A549 (cell line): ENCODE data around the gene NRG3. TPM values are rescaled to one million over a fixed set of nuclear protein-coding genes. Genes with fewer than 3 reads are reported as not detected.

ENCODE experiments used
- ATAC-seq, 2 experiments: fragments of 200-7000 bp in 1 of 2; fragments of >200 bp in 1 of 2; cut with Nextera tagmentation in 1 of 2; cut with Tn5 transposase in 1 of 2; 3 replicates each; pipeline versions ENCODE4 v1.8.0 to v1.9.1; 2018 to 2020; ENCODE audit warnings: mild to moderate bottlenecking in 1 of 2, moderate library complexity in 1 of 2
- CTCF ChIA-PET: fragments of 300-600 bp; sonication (Branson Sonifier 250); formaldehyde crosslinking; extraction: SDS; loops from one replicate; lab custom pipeline; 2021; ENCODE audit warnings: antibody characterized with exemption, inconsistent platforms; lab: Yijun Ruan, JAX
- POLR2A ChIA-PET: fragments of 350-600 bp; formaldehyde crosslinking; extraction: SDS; loops from one replicate; lab custom pipeline; 2021; ENCODE audit warnings: antibody characterized with exemption, inconsistent platforms; lab: Yijun Ruan, JAX
- DNase-seq, 2 experiments: peaks; one replicate each; pipeline versions ENCODE4 v3.0.0 to v3.0.0-alpha.2; 2011 to 2016; ENCODE audit warnings: low read depth in 1 of 2, low spot score in 1 of 2
- FAIRE-seq: peaks from 2 replicates; lab custom pipeline; 2011; peaks lifted over from hg19 to GRCh38; lab: Jason Lieb, UNC
- H3K27ac ChIP-seq, 2 experiments: fragments of >200 bp; sonication (Bioruptor Twin); formaldehyde crosslinking; 3 replicates each; pipeline ENCODE4 v1.5.1; 2016 to 2017
- H3K4me1 ChIP-seq: fragments of >200 bp; sonication (Bioruptor Twin); formaldehyde crosslinking; 3 replicates; pipeline ENCODE4 v1.6.1; 2016
- H3K4me2 ChIP-seq: fragments of >200 bp; sonication (Bioruptor Twin); formaldehyde crosslinking; 3 replicates; pipeline ENCODE4 v1.6.1; 2016
- H3K4me3 ChIP-seq: fragments of >200 bp; sonication (Bioruptor Twin); formaldehyde crosslinking; 3 replicates; pipeline ENCODE4 v1.5.1; 2016
- H3K9me3 ChIP-seq: fragments of >200 bp; sonication (Bioruptor Twin); formaldehyde crosslinking; 3 replicates; pipeline ENCODE4 v1.6.1; 2016
- BCL3 ChIP-seq: fragments of >200 bp; sonication (Bioruptor Twin); formaldehyde crosslinking; IDR thresholded peaks from 3 replicates; pipeline ENCODE4 v1.6.1; 2016
- BHLHE40 ChIP-seq: IDR thresholded peaks from 2 replicates; pipeline ENCODE4 v1.6.1; 2012; ENCODE audit warnings: low read depth, low read length, inconsistent platforms
- CTCF ChIP-seq: fragments of >200 bp; sonication (Bioruptor Twin); formaldehyde crosslinking; IDR thresholded peaks from 3 replicates; pipeline ENCODE4 v1.5.1; 2016
- EHF ChIP-seq: fragments of 250-450 bp; sonication (Bioruptor Pico); IDR thresholded peaks from 2 replicates; pipeline ENCODE4 v1.5.0; 2020; ENCODE audit warnings: mild to moderate bottlenecking
- ELK1 ChIP-seq: fragments of 150-350 bp; IDR thresholded peaks from 2 replicates; pipeline ENCODE4 v1.6.1; 2014; ENCODE audit warnings: low read depth, mild to moderate bottlenecking, low read length
- ESRRA ChIP-seq: fragments of 150-350 bp; IDR thresholded peaks from 2 replicates; pipeline ENCODE4 v1.6.1; 2014; ENCODE audit warnings: mild to moderate bottlenecking, low read length, borderline replicate concordance
- FOSB ChIP-seq: fragments of 250-450 bp; sonication (Bioruptor Pico); IDR thresholded peaks from 2 replicates; pipeline ENCODE4 v1.5.0; 2020; ENCODE audit warnings: mild to moderate bottlenecking, moderate library complexity
- FOSL2 ChIP-seq, 2 experiments: fragments of 450-650 bp in 1 of 2; fragments of >200 bp in 1 of 2; sonication (Bioruptor Twin) in 1 of 2; formaldehyde crosslinking; IDR thresholded peaks; 2 replicates each; pipeline versions ENCODE4 v1.5.0 to v1.6.1; 2016 to 2020; ENCODE audit warnings: mild to moderate bottlenecking in 1 of 2, moderate library complexity in 1 of 2
- FOXS1 ChIP-seq: fragments of 250-450 bp; sonication (Bioruptor Pico); IDR thresholded peaks from 2 replicates; pipeline ENCODE4 v1.5.0; 2020; ENCODE audit warnings: mild to moderate bottlenecking, moderate library complexity
- HEYL ChIP-seq: fragments of 250-450 bp; sonication (Bioruptor Pico); IDR thresholded peaks from 2 replicates; pipeline ENCODE4 v1.8.0; 2021; ENCODE audit warnings: mild to moderate bottlenecking, moderate library complexity
- HOXB5 ChIP-seq: fragments of 250-450 bp; sonication (Bioruptor Pico); IDR thresholded peaks from 2 replicates; pipeline ENCODE4 v1.5.0; 2020; ENCODE audit warnings: mild to moderate bottlenecking, moderate library complexity
- JUN ChIP-seq, 2 experiments: fragments of >200 bp; sonication (Bioruptor Twin); formaldehyde crosslinking; IDR thresholded peaks; 2 replicates in 1 of 2; 3 replicates in 1 of 2; pipeline ENCODE4 v1.6.1; 2016 to 2017
- MAZ ChIP-seq: fragments of 150-350 bp; IDR thresholded peaks from 2 replicates; pipeline ENCODE4 v1.6.1; 2014; ENCODE audit warnings: antibody characterized with exemption, low read depth, low read length, borderline replicate concordance
- MYC ChIP-seq: IDR thresholded peaks from 2 replicates; pipeline ENCODE4 v1.6.1; 2012; ENCODE audit warnings: mild to moderate bottlenecking, inconsistent platforms, low read length, improper control_type of control experiment, borderline replicate concordance
- NPAS2 ChIP-seq: fragments of 250-450 bp; sonication (Bioruptor Pico); IDR thresholded peaks from 2 replicates; pipeline ENCODE4 v1.8.0; 2022; ENCODE audit warnings: mild to moderate bottlenecking, moderate library complexity, borderline replicate concordance
- NR3C1 ChIP-seq: fragments of >200 bp; sonication (Bioruptor Twin); formaldehyde crosslinking; IDR thresholded peaks from 3 replicates; pipeline ENCODE4 v1.6.1; 2017
- USF2 ChIP-seq: fragments of 450-650 bp; IDR thresholded peaks from 2 replicates; pipeline ENCODE4 v1.6.1; 2014; ENCODE audit warnings: antibody characterized with exemption
- ZNF302 ChIP-seq: fragments of 250-450 bp; sonication (Bioruptor Pico); IDR thresholded peaks from 2 replicates; pipeline ENCODE4 v1.9.0; 2021; ENCODE audit warnings: inconsistent platforms, mild to moderate bottlenecking, moderate library complexity
- ZSCAN20 ChIP-seq: fragments of 250-450 bp; sonication (Bioruptor Pico); IDR thresholded peaks from 2 replicates; pipeline ENCODE4 v1.8.0; 2022; ENCODE audit warnings: mild to moderate bottlenecking, moderate library complexity
- polyA plus RNA-seq, 4 experiments: library from polyadenylated mRNA; depleted of rRNA in 3 of 4; stranded (reverse); fragments of >200 nt; fragmentation: RNase III in 1 of 4; extraction: RNeasy Plus Mini Kit Qiagen cat#74134 plus additional on column Dnase treatment in 1 of 4; gene quantifications; 2 replicates in 3 of 4; 3 replicates in 1 of 4; pipeline ENCODE4 v1.2.3, GENCODE V29; 2011 to 2017

NRG3 gene
- polyA plus RNA-seq, 2 of the 4 experiments (the other 2 are of a cell fraction), result not detected

GRCh38 chr10:82643601-82644000 is 768.6 kb downstream of the NRG3 start (continued):
- TF ChIP-seq MYC, result no peak
- no peak for TF ChIP-seq ESRRA
- TF ChIP-seq ZSCAN20 (CRISPR knock-in tag), result no peak
- TF ChIP-seq JUN (IDR thresholded peaks at IDR 0.05), result no peak
- TF ChIP-seq CTCF, result no peak

GRCh38 chr10:82645221-82645620 is 770.2 kb downstream of the NRG3 start:
- Histone ChIP-seq H3K27ac (no peak overlapping the region), H3K4me3 (no peak overlapping the region), H3K4me2 (no peak overlapping the region)
- no peak for DNase-seq
- CTCF ChIA-PET, result no interaction called here
- TF ChIP-seq ELK1, result no peak
- TF ChIP-seq NR3C1, result no peak
- TF ChIP-seq ZSCAN20 (CRISPR knock-in tag), result no peak
- TF ChIP-seq HEYL (CRISPR knock-in tag), result no peak
- no peak for TF ChIP-seq ZNF302 (CRISPR knock-in tag)
- no peak for TF ChIP-seq JUN (IDR thresholded peaks at IDR 0.05)
- TF ChIP-seq BHLHE40, result no peak
- TF ChIP-seq BCL3, result no peak
- TF ChIP-seq FOXS1, result no peak
- no peak for TF ChIP-seq USF2
- TF ChIP-seq MAZ, result no peak
- no peak for TF ChIP-seq NPAS2
- no peak for TF ChIP-seq ESRRA
- TF ChIP-seq FOSB, result no peak
- no peak for TF ChIP-seq EHF (CRISPR knock-in tag)
- TF ChIP-seq HOXB5 (CRISPR knock-in tag), result no peak
- TF ChIP-seq FOSL2 (IDR thresholded peaks at IDR 0.05), result no peak
- TF ChIP-seq FOSL2 (CRISPR knock-in tag; IDR thresholded peaks at IDR 0.05), result no peak
- TF ChIP-seq, all 56 proteins: peak for 0
- Histone ChIP-seq H3K4me1 (no peaks in the 10 kb centered on the region), H3K9me3 (no peaks in the 10 kb centered on the region)
- FAIRE-seq, result no peak
- POLR2A ChIA-PET, result no interaction called here
- no peak for ATAC-seq
